Lower leg skin (tissue), 3 donors: ENCODE data around the gene CYFIP1.

Source experiments
- POLR2A ChIP-seq, 2 donors: fragments of 450-650 bp; IDR thresholded peaks; one replicate each; pipeline ENCODE4 v1.6.1; 2016 to 2017; ENCODE audit warnings: antibody characterized with exemption in 2 of 2, mild to moderate bottlenecking in 1 of 2, moderate library complexity in 1 of 2
- TF ChIP-seq, protein P1 (sequence below), 3 donors: fragments of 450-650 bp; IDR thresholded peaks; one replicate each; pipeline ENCODE4 v1.5.1; 2016; ENCODE audit warnings: antibody characterized with exemption in 3 of 3, mild to moderate bottlenecking in 3 of 3, moderate library complexity in 2 of 3

DNA sequence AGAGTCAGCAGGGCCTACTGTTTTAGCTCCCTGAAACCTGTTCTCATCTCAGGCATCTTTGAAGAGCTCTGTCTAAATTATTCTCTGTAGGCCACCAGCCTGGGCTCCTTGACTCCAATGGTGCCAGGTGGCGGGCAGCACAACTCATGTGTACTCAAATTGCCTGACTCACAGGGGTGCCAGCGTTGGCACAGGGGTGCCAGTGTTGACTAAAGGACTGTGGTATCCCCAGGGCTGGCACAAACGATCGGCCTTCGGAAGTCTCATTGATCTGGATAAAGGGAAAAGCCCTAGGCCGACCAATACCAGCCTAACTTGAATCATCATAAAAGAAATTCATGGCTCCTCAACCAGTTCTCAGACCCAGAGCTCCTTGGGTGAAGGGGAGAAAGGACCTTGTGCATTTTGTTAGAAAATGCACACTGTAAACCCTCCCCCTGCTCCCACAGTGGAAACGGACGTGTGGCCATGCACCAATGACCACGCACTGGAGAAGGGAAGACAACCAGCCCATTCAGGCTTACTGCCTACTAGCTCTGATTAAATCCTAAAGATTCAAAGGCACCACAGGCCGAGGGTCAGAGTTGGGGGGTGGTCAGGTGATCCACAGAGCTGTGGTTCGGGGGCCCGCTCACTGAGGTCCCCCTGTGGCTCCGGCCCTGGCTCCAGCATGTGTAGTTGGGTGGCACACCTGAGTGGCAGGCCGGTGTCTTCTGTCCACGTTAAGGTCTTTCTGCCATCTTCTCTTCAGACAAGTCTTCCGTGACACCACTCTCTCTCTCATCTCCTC, 72.8 kb downstream of the CYFIP1 start:
- TF ChIP-seq, protein P1, sequence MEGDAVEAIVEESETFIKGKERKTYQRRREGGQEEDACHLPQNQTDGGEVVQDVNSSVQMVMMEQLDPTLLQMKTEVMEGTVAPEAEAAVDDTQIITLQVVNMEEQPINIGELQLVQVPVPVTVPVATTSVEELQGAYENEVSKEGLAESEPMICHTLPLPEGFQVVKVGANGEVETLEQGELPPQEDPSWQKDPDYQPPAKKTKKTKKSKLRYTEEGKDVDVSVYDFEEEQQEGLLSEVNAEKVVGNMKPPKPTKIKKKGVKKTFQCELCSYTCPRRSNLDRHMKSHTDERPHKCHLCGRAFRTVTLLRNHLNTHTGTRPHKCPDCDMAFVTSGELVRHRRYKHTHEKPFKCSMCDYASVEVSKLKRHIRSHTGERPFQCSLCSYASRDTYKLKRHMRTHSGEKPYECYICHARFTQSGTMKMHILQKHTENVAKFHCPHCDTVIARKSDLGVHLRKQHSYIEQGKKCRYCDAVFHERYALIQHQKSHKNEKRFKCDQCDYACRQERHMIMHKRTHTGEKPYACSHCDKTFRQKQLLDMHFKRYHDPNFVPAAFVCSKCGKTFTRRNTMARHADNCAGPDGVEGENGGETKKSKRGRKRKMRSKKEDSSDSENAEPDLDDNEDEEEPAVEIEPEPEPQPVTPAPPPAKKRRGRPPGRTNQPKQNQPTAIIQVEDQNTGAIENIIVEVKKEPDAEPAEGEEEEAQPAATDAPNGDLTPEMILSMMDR (IDR thresholded peaks at IDR 0.05), result no peak
- no peak for TF ChIP-seq POLR2A (IDR thresholded peaks at IDR 0.05)
